Fibroblast of skin of abdomen (primary cell): Measurements from ENCODE around the gene SBK3.
"Not testable (repeated sequence)": the region's sequence is repeated elsewhere in the genome, so short reads cannot be mapped to it uniquely, and the experiment has no call there.

Source experiments
- DNase-seq: peaks from one replicate; pipeline ENCODE4 v3.0.0-alpha.2; 2013

Gene SBK3

GRCh38 chr19:55516878-55517620 lies 28.3 kb downstream of the SBK3 start:
- peak; percentile 90 for DNase-seq

- no peak for DNase-seq
These were observed 37.2 kb downstream of the SBK3 start for GRCh38 chr19:55508120-55508519.

DNA sequence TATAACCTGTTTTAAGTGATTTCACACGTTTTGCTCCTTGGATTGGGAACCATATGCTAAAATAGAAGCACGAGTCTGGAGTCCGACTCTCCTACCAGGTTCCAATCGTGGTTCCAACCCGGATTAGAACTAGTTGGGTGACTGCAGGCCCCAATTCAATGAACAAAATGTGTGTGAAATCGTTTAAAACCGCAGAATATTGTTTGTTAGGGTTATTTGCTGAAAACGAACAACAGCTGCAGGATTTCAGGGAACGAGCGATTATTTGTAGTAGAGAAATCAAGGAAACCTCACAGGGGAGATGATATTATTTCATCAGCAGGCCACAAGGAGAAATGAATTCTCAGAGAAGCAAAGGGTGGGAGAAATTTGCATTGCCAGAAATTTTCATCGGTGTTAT lies 40.4 kb downstream of the SBK3 start:
- no peak for DNase-seq

- no peak for DNase-seq
These were observed 41.1 kb downstream of the SBK3 start for GRCh38 chr19:55504252-55504603.

DNA sequence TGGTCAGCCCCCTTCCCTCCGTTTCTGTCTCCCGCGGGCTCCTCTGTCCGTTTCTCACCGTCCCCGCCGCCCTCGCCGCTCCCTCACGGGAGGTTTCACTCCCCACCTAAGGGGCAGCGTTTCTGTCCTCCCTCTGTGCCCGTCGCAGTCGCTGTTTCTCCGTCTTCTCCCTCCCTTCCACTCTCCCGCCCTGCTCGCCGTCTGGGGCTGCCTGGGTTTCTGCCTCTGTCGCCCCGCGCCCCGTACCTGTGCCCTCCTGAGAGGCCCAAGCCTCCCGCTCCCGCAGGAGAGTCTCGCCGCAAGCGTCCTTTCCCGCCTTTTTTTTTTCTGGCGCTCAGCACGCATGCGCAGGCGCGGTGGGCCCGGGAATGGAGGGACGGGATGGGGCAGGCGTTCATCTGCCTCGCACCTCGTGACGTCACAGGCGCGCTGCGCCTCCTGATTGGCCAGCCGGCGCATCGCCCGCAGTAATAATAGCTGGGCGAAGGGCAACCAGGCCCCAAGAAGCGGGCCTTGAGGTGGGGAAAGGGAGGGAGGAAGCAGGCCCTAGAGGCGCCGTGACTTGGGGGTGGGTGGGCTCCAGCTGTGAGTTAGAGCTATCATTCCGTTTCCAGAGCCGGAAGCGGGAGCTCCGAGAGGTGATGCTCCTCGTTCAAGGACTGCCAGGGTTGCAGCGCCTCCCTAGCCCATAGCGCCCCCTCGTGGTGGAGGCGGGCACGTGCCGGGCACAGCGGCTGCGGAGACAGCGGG lies 41.7 kb downstream of the SBK3 start:
- peak; percentile 91 for DNase-seq

- DNase-seq: no peak
These were observed 42.2 kb downstream of the SBK3 start for GRCh38 chr19:55503157-55503501.

GRCh38 chr19:55502197-55502952 lies 43.0 kb downstream of the SBK3 start:
- no peak for DNase-seq

DNA sequence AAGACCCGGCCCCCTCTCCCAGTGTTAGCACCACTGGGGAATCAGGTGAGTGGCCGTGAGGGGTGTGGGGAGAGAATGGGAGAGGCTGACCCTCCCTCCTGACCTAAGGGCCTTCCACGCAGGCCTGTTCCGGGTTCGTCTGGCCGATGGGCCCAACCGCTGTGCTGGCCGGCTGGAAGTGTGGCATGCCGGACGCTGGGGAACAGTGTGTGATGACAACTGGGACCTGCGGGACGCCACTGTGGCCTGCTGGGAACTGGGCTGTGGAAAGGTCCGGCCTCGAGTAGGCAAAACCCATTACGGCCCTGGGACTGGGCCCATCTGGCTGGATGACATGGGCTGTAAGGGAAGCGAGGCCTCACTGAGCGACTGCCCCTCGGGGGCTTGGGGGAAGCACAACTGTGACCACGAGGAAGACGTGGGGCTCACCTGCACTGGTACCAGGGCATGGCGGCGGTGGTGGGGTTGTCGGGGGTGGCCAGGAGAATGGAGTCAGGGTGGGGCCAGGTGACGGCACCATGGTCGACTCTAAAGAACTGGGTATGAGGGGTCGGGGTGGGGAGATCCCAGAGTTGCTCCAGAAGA lies 44.9 kb downstream of the SBK3 start:
- no peak for DNase-seq

DNA sequence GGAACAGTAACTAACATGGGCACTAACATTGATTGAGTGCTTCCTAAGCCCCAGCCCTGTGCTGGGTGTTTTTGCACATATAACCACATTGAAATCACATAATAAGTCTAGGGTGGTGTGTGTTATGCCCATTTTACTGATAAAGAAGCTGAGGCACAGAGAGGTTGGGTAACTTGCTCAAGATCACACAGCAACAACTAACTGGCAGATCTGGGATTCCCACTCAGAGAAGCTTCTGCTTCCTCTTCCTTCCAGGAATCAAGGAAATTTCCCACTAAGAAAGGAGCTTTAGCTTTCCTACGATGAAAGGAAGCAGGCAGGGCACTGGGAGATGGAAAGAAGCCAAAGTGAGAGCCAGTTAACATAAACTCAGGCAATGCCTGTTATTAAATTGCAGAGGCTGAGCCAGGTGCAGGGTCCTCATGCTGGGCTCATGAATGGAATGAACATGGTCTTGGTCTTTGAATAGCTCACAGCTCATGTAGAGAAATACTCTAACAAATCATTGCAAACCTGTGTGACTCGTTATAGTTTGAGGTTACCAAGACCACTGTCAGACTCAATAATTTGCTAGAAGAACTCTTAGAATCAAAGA lies 47.0 kb downstream of the SBK3 start:
- DNase-seq: no peak

DNA sequence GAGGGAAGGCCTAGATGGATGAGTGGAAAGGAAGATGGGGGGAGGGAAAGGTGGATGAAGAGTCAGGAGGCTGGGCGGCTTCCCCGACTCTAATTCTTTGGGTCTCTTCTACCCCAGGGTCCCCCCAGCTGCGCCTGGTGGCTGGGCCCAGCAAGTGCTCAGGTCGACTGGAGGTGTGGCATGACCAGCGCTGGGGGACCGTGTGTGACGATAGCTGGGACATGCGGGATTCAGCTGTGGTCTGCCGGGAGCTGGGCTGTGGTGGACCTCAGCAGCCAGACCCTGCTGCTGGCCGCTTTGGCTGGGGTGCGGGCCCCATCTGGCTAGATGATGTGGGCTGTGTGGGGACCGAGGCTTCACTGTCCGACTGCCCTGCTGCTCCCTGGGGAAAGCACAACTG lies 47.6 kb downstream of the SBK3 start:
- DNase-seq: no peak

GRCh38 chr19:55496820-55497219 lies 48.5 kb downstream of the SBK3 start:
- DNase-seq: not testable (repeated sequence)

DNA sequence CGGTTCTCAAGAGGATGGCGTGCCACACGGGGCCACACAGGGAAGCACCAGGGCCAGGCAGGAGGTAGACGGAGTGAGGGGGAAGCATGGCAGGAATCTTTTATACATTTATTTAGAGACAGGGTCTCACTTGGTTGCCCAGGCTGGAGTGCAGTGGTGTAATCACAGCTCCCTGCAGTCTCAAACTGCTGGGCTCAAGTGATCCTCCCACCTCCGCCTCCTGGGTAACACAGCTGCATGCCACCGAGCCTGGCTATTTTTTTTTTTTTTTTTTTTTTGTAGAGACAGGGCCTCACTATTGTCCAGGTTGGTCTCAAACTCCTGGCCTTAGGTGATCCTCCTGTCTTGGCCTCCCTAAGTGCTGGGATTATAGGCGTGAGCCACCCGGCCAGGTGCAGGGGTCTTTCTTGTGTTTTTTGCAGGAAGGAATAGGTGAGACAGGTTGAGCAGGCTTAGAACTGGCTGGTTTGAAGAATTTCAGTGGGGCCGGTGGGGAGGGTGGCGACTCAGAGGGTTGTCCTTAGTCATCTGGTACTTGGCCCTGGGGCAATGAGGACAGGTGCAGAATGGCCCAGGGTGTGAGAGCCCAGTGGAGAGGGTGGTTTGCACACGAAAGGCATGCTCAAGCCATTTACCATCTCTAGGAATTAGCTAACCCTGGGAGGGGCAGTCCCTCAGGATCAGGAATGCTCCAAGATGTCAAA lies 49.5 kb downstream of the SBK3 start:
- no peak for DNase-seq

- peak; percentile 21 for DNase-seq
These were observed 51.1 kb downstream of the SBK3 start for GRCh38 chr19:55494172-55494761.

DNA sequence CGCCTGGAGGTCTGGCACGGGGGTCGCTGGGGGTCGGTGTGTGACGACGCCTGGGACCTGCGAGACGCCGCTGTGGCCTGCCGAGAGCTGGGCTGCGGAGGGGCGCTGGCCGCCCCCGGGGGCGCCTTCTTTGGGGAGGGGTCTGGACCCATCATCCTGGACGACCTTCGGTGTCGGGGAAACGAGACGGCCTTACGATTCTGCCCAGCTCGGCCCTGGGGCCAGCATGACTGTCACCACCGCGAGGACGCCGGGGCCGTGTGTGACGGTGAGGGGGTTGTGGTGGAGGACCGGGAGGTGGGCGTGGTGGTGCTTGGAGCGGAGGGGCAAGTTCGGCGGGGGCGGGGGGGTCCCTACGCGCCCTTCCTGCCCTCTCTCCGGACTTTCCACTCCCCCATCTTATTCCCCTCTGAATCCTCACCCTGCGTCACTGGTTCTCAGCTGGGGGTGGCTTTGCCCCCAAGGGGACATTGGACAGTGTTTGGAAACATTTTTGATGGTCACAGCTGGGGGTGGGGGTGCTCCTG lies 51.6 kb downstream of the SBK3 start:
- no peak for DNase-seq

- peak; percentile 37 for DNase-seq
These were observed 52.2 kb downstream of the SBK3 start for GRCh38 chr19:55493052-55493644.

DNA sequence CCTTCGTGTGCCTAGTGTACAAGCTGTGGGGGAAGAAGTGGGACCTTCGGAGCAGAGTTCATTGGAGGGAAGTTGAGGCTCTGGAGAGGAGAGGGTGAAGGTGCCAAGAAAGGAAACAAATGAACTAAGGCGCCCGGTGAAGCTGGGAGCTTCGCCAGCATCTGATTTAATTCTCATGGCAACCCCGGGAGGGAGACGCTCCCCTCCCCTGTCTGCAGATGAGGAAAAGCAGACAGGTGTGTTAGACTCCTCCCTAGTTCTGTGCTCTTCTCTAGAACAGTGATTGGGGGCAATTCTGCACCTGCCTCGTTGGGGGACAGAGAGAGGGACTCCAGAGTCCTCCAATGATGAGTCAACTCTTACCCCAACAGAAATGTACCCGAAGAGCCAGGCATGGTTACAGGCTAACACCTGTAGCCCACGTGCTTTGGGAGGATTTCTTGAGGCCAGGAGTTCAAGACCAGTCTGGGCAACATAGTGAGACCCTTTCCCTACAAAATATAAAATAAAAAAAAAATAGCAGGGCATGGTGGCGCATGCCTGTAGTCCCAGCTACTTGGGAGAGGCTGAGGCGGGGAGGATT lies 52.9 kb downstream of the SBK3 start:
- no peak for DNase-seq

DNA sequence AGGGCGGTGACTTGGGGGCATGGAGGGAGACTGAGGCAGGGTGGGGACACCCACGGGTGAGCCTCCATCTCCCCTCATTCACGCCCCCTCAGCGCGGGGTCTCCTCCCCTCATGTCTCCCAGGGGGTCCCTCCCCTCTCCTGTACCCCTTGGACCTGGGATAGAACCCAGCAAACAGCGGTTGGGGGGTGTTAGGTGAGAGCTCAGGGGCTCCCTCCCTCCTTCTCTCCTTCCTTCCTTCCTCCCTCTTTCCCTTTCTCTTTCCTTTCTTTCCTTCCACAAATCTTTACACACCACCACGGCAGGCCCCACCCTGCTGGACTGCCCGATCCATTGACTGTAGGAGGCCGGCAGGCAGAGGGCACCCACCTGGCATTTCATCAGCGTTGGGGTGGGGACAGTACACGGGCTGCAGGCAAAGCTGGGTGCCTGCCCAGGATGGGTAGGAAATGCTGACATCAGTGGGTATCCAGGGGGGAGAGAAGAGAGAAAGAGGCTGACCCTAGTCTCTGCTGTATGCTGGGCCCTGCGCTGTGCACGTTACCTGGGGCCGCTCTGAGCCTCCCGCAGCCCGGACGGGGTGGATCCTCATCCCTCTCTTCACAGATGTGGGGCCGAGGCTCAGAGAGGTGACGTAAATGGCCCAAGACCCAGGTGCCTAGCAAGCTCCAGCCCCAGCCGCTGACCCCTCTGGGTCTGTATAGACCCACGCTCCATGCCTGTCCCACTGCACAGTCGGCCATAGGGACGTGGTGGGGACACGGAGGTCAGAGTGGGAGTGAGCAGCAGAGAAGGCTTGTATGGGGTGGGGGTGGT lies 53.6 kb downstream of the SBK3 start:
- DNase-seq: no peak
